Measurements from ENCODE around the gene UBAC1. TPM values are rescaled to one million over a fixed set of nuclear protein-coding genes. Genes with fewer than 3 reads are reported as not detected.

Gene UBAC1
- total RNA-seq, 1 donor: 29.0 TPM

GRCh38 chr9:135958485-135958884 is 2.7 kb downstream of the UBAC1 start:
- H2AFZ ChIP-seq (ENCODE audit: low read length): no peak overlapping the region
- H3K79me2 ChIP-seq (ENCODE audit: insufficient read depth, low read length): peaks cover 54% of the 10 kb centered on the region
- peaks cover 25% of the 10 kb centered on the region for H4K20me1 ChIP-seq (ENCODE audit: insufficient read depth, low read length)
- no peaks in the 10 kb centered on the region for H3K9me3 ChIP-seq (ENCODE audit: low read depth, low read length)
- H3K4me3 ChIP-seq (ENCODE audit: insufficient read depth, low read length): no peak overlapping the region
- H3K4me2 ChIP-seq (ENCODE audit: insufficient read depth, low read length): no peak overlapping the region
- H3K4me1 ChIP-seq (ENCODE audit: insufficient read depth, low read length): peaks cover 9% of the 10 kb centered on the region
- H3K36me3 ChIP-seq (ENCODE audit: insufficient read depth, low read length): peaks cover 6% of the 10 kb centered on the region
- no peak for DNase-seq (ENCODE audit: insufficient read length, low spot score, missing footprints)
- H3K27me3 ChIP-seq (ENCODE audit: insufficient read depth, low read length): peaks cover 6% of the 10 kb centered on the region
- H3K27ac ChIP-seq (ENCODE audit: low read depth, low read length): no peak overlapping the region
- no peak for TF ChIP-seq CTCF (IDR thresholded peaks at IDR 0.05; ENCODE audit: extremely low read depth, low read depth, low read length)

- Histone ChIP-seq H3K4me2 (ENCODE audit: insufficient read depth, low read length) (no peak overlapping the region), H2AFZ (ENCODE audit: low read length) (no peak overlapping the region), H4K20me1 (ENCODE audit: insufficient read depth, low read length) (peaks cover 25% of the 10 kb centered on the region), H3K36me3 (ENCODE audit: insufficient read depth, low read length) (peaks cover 14% of the 10 kb centered on the region), H3K27ac (ENCODE audit: low read depth, low read length) (no peak overlapping the region), H3K9me3 (ENCODE audit: low read depth, low read length) (no peaks in the 10 kb centered on the region), H3K4me1 (ENCODE audit: insufficient read depth, low read length) (peaks cover 9% of the 10 kb centered on the region), H3K79me2 (ENCODE audit: insufficient read depth, low read length) (peaks cover 54% of the 10 kb centered on the region), H3K27me3 (ENCODE audit: insufficient read depth, low read length) (peaks cover 6% of the 10 kb centered on the region), H3K4me3 (ENCODE audit: insufficient read depth, low read length) (no peak overlapping the region)
- TF ChIP-seq CTCF (IDR thresholded peaks at IDR 0.05; ENCODE audit: extremely low read depth, low read depth, low read length): no peak
- DNase-seq (ENCODE audit: insufficient read length, low spot score, missing footprints): no peak
Observed at GRCh38 chr9:135957431-135957830, 3.7 kb downstream of the UBAC1 start.

DNA sequence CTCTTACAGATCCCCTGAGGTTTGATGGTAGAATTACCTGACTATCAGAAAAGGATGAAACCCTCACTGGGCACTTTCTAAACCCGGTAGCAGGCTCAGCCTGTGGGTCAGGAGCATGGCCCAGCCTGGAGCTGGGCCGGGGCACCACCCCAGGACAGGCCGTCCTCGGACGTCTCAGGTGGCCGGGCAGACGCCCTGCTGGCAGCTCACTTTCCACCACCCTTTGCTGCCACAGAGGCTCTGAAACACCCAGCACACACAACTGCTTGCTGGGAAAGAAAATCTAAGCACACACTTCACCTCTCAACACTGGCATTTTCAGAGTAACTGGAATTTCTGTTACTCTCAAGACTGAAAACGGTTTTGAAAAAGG is 4.4 kb downstream of the UBAC1 start:
- H2AFZ ChIP-seq (ENCODE audit: low read length): no peak overlapping the region
- H4K20me1 ChIP-seq (ENCODE audit: insufficient read depth, low read length): peaks cover 25% of the 10 kb centered on the region
- peaks cover 9% of the 10 kb centered on the region for H3K4me1 ChIP-seq (ENCODE audit: insufficient read depth, low read length)
- no peak overlapping the region for H3K4me2 ChIP-seq (ENCODE audit: insufficient read depth, low read length)
- no peak overlapping the region for H3K27ac ChIP-seq (ENCODE audit: low read depth, low read length)
- H3K4me3 ChIP-seq (ENCODE audit: insufficient read depth, low read length): no peak overlapping the region
- H3K9me3 ChIP-seq (ENCODE audit: low read depth, low read length): no peaks in the 10 kb centered on the region
- peaks cover 54% of the 10 kb centered on the region for H3K79me2 ChIP-seq (ENCODE audit: insufficient read depth, low read length)
- TF ChIP-seq CTCF (IDR thresholded peaks at IDR 0.05; ENCODE audit: extremely low read depth, low read depth, low read length): no peak
- peaks cover 18% of the 10 kb centered on the region for H3K36me3 ChIP-seq (ENCODE audit: insufficient read depth, low read length)
- DNase-seq (ENCODE audit: insufficient read length, low spot score, missing footprints): no peak
- H3K27me3 ChIP-seq (ENCODE audit: insufficient read depth, low read length): peaks cover 2% of the 10 kb centered on the region

DNA sequence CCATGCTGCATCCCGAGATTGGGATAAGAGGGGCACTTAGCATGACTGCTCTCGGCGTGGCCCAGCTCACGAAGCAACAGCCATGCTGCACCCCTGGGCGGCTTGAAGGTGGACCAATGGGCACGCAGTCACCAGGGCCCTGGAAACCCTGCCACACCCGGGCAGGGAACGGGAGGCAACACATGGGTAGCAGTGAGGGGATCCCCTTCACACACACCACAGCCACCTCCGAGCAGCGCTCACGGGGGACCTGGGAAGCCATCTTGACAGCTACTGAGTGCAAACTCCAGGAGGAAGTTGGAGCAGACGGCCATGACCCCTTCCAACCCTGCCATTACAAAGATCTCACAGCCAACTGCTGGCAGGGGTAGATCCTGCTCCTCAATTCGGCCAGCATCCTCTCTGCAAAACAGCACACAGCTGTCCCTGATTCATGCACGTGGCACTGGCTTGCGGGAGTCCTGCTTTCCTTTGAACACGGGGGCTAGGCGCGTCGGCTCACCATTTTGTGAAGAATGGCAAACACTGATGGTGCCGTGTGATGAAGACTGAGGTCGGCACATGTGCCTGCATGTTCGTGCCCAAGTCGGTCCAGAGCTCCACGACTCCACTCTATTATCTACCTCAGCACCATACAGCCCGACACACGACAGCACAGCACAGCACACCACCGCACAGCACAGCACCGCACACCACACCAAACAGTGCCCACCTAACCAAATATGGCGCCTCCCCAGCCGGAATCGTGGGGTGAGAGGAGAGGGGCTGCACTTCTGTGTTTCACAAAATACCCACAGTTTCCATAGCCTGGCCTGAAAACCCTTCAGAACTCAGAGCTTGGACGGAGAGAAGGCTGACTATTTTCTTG is 5.0 kb downstream of the UBAC1 start:
- Histone ChIP-seq H3K4me2 (ENCODE audit: insufficient read depth, low read length) (no peak overlapping the region), H3K27me3 (ENCODE audit: insufficient read depth, low read length) (no peaks in the 10 kb centered on the region), H3K36me3 (ENCODE audit: insufficient read depth, low read length) (peaks cover 18% of the 10 kb centered on the region), H3K4me1 (ENCODE audit: insufficient read depth, low read length) (peaks cover 9% of the 10 kb centered on the region), H3K9me3 (ENCODE audit: low read depth, low read length) (no peaks in the 10 kb centered on the region), H3K4me3 (ENCODE audit: insufficient read depth, low read length) (no peak overlapping the region), H4K20me1 (ENCODE audit: insufficient read depth, low read length) (peaks cover 25% of the 10 kb centered on the region), H2AFZ (ENCODE audit: low read length) (no peak overlapping the region), H3K27ac (ENCODE audit: low read depth, low read length) (no peak overlapping the region), H3K79me2 (ENCODE audit: insufficient read depth, low read length) (peaks cover 54% of the 10 kb centered on the region)
- no peak for DNase-seq (ENCODE audit: insufficient read length, low spot score, missing footprints)
- TF ChIP-seq CTCF (IDR thresholded peaks at IDR 0.05; ENCODE audit: extremely low read depth, low read depth, low read length): no peak

Data from osteoblast (primary cell).